ENCODE measurements around the gene CHI3L1.

CHI3L1 gene

DNA sequence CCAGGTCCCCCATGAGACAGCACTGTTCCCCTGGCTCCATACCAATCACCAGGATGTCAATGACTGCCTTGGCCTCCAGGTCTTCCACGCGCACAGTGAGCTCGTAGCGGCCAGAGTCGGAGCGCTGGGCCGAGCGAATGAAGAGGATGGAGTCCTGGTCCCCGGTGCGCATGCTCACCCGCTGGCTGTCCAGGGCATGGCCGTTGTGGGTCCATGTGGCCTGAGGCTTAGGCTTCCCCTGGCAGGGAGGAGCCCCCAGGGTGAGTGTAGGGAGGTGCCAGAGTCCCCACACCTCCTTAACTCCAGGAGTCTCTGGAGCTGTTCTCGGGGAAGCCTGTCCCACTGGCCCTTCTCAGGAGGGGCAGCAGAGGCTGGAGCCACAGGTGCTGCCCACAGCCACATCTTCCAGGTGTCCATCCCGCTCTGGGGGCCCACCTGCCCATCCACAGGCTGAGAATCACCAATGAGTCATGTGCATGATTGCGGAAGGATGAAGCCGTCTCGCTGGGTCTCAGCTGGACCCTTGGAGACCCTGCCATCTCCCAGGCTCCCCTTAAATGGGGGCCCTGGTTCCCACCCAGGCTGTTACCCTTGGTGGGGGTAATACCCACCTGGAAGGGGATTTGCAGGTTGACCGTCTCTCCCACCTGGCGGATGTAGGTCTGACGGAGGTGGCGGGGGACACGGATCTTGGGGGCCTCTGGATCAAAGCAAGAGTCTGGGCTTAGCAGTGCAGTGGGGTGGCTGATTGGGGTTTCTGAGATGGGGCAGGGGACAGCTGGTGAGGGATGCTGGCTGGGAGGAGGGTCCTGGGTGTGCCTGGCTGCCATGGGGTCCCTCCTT, 14.9 kb downstream of the CHI3L1 start:
- Histone ChIP-seq H3K27ac (no peak overlapping the region), H3K4me3 (no peak overlapping the region)

DNA sequence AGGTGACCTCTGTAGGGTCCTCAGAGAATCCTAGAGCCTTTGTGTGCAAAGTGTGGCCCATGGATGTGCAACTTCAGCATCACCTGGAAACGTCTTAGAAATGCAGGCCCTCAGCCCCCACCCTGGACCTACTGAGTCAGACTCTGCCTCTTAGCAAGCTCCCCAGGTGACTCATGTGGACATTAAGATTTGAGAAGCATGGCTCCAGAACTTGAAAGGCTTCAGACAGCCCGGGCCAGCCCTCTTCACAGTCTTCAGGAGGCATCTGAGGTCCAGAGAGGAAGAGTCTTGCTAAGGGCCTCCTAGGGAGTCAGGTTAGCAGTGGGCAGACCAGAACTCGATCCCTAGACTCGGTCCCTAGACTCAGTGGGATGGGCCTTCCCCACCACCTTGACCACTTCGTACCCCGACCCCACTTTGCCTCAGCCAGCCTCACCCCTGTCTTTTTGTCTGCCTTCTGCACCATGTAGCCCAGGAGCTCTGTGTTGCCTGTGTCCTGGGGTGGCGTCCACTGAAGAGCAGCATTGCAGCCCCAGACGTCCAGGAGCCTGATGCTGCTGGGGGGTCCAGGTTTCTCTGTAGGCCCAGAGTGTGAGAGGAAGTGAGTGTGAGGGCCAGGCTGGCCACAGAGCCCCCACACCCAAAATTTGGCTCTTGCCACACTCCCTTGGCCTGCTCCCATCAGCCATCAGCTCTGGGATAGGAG, 15.7 kb downstream of the CHI3L1 start:
- H3K27ac ChIP-seq = no peak overlapping the region

DNA sequence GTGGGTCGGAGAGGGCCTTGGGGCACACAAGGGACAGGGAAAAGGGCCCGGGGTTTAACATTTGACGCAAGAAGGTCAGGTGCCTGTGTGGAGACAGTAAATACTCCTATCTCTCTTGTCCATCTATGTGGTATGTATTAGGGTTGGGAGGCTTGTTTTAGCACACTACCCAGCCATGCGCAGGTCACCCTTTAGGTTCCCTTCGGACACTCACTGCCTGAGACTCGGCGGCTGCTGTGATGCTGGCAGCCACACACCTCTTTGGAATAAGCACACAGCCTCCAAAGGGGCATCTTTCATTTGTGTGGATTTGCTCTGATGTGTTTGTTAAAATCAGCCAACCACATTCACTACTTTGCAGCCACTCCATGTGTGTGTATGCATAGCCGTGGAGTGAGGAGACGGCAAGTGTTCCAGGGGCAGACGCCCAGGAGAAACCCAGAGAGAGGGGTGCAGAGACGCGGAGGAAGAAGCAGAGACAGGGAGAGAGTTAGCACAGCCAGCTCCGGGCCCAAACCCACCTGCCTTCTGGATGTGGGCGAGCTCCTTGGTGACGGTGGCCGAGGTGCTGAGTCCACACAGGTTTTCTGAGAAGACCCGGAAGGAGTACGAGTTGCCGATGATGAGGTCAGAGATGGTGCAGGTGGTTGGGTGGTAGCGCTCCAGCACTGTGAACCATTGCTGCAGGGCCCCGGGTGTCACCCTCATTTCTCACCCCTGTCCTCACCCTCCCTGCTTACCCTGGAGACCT, 16.6 kb downstream of the CHI3L1 start:
- H3K27ac ChIP-seq = no peak overlapping the region
- H3K4me3 ChIP-seq = no peak overlapping the region

More for the DNA sequence above, 15.7 kb downstream of the CHI3L1 start:
- H3K4me3 ChIP-seq = no peak overlapping the region

DNA sequence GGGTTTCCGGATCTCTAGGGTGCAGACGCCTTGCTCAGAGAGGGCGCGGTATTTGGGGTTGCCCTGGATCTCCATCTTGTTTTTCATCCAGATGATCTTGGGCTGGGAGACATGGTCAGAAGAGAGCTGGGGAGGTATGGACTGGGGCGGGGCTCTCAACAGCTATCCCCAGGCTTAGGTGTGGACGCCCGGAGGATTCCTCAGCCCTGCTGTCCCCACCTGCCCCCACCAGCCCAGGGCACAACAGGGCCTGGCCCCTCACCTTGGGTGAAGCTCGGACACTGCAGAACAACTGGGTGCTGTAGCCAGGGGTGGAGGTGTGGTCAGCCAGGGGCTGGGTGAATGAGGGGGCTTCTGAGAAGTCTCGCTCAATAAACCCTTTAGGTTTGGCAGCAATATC, 17.5 kb downstream of the CHI3L1 start:
- Histone ChIP-seq H3K4me3 (no peak overlapping the region), H3K27ac (no peak overlapping the region)

DNA sequence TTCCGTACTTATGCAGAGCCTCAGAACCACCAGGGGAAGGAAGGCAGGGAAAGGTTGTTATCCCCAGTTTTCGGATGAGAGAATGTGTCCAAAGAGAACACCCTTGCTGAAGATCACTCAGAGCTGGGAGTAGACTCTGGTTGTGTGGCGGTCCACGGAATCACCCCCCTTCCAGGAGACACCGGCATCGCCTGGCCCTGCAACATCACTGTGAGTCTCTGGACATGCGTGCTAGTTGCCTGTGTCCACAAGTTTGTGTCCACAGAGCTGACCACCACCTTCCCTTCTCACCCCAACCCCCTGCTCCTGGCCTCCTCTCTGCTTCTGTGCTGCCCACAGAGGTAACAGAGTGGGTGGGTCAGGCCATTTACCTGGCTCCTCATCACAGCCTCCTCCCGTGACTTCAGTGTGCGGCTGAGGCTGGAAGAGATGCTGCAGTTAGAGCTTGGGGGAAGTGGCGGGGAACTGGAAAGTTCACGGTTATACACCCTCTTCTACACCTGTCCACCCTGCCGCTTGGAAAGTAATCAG, 18.2 kb downstream of the CHI3L1 start:
- Histone ChIP-seq H3K27ac (no peak overlapping the region), H3K4me3 (no peak overlapping the region)

DNA sequence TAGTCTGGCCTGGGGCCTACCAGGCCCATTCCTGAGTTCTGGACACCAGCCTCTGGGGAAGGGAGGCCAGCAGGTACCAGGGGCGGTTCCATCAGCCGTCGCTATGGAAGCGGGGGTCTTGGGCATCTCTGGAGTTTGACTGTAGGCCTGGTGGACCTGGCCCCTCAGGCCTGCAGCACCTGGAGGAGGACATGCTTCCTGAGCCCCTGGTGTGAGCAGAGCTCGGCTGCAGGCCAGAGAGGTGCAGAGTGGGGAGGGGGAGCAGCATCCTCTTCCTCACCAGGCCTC, 18.6 kb downstream of the CHI3L1 start:
- no peak overlapping the region for H3K4me3 ChIP-seq
- no peak overlapping the region for H3K27ac ChIP-seq

DNA sequence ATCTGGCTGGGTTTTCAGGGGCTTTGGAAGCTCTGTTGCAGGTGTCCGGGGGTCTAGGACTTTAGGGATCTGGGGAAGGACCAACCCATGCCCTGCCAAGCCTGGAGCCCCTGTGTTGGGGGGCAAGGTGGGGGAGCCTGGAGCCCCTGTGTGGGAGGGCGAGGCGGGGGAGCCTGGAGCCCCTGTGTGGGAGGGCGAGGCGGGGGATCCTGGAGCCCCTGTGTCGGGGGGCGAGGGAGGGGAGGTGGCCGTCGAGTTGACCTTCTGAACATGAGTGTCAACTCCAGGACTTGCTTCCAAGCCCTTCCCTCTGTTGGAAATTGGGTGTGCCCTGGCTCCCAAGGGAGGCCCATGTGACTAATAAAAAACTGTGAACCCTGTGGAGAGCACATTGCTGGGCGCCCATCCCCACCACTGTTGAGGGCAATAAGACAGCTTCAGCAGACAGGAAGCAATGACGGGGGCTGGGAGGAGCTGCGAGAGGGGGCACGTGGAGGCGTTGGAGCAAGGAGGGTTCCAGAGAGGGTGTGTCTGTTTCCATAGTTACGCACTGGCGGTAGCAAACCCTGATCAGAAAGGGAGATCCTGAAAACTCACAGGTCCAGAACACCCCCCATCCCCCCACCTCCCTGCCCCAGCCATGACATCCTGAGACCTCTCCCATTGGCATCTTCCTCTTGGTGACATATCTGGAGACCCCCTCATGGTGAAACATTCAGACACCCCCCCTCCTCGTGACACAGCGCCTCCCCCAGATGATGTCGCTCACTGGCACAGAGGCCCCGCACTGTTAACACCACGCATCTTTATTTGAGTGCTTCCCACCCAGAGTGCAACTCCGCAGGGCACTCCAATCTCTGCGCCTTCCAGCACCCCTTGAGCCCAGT, 19.2 kb downstream of the CHI3L1 start:
- H3K4me3 ChIP-seq = no peak overlapping the region
- no peak overlapping the region for H3K27ac ChIP-seq

DNA sequence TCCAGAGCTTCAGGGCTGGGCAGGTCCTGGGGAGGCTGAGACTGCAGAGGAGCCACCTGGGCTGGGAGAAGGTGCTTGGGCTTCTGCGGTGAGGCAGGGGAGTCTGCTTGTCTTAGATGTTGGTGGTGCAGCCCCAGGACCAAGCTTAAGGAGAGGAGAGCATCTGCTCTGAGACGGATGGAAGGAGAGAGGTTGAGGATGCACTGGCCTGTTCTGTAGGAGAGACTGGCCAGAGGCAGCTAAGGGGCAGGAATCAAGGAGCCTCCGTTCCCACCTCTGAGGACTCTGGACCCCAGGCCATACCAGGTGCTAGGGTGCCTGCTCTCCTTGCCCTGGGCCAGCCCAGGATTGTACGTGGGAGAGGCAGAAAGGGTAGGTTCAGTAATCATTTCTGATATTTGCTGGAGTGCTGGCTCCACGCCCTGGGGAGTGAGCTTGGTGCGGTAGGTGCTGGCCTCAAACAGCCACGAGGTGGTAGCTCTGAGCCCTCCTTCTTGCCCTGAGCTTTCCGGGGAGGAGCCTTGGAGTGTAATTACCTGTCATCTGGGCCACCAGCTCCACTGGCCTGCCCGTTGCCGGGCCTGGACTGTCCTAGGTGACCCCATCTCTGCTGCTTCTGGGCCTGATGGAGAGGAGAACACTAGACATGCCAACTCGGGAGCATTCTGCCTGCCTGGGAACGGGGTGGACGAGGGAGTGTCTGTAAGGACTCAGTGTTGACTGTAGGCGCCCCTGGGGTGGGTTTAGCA, 20.1 kb downstream of the CHI3L1 start:
- Histone ChIP-seq H3K4me3 (no peak overlapping the region), H3K27ac (no peak overlapping the region)

DNA sequence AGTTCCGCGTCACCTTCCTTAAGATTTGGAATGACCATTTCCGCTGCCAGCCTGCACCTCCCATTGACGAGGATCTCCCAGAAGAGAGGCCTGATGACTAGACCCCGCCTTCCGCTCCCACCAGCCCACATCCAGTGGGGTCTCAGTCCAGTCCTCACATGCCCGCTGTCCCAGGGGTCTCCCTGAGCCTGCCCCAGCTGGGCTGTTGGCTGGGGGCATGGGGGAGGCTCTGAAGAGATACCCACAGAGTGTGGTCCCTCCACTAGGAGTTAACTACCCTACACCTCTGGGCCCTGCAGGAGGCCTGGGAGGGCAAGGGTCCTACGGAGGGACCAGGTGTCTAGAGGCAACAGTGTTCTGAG, 20.7 kb downstream of the CHI3L1 start:
- H3K4me3 ChIP-seq = no peak overlapping the region
- H3K27ac ChIP-seq = no peak overlapping the region

DNA sequence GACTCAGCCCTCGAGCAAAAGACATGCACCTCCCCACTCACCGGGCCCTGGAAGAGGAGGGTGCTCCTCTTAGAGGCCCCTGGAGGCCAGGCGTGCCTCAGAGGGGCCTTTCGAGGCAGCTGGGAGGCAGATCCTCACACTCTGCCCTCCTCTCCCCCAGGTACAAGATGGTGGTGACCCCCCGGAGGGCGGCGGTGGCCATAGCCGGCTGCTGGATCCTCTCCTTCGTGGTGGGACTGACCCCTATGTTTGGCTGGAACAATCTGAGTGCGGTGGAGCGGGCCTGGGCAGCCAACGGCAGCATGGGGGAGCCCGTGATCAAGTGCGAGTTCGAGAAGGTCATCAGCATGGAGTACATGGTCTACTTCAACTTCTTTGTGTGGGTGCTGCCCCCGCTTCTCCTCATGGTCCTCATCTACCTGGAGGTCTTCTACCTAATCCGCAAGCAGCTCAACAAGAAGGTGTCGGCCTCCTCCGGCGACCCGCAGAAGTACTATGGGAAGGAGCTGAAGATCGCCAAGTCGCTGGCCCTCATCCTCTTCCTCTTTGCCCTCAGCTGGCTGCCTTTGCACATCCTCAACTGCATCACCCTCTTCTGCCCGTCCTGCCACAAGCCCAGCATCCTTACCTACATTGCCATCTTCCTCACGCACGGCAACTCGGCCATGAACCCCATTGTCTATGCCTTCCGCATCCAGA, 21.3 kb downstream of the CHI3L1 start:
- no peak overlapping the region for H3K27ac ChIP-seq

DNA sequence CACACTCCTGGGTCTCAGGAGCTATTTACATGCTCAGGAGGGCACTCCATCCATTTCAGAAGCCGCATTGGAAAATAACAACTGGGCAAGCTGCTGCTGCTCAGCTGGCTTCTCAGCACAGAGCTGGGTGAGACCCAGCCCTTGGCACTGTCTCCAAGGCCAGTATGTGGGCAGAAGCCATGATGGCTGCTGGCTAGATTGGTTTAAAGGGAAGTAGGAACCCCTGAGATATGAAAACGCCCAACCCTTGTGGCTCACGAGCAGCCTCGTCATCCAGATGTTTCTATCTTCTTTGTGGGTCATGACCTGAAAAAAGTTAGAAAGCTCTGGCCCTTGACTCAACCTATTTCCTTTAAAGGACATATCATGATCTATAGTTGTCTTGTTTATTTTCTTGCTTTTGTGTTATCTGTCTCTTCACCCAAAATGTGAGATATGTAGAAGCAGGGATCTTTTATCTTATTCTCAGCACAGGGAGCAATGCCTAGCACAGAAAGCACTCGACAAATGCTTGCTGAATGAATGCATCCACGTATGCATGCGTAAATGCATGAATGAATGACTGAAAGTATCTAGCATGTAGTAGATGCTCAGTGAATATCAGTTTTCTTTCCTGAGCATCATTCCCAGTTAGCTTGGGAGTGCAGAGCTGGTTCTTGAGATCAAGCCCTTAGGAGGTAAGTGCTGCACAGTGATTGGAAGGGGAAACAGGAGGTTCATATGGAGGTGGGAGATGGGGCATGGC, 22.4 kb downstream of the CHI3L1 start:
- Histone ChIP-seq H3K27ac (no peak overlapping the region), H3K4me3 (no peak overlapping the region)

More for the DNA sequence above, 21.3 kb downstream of the CHI3L1 start:
- H3K4me3 ChIP-seq = no peak overlapping the region

DNA sequence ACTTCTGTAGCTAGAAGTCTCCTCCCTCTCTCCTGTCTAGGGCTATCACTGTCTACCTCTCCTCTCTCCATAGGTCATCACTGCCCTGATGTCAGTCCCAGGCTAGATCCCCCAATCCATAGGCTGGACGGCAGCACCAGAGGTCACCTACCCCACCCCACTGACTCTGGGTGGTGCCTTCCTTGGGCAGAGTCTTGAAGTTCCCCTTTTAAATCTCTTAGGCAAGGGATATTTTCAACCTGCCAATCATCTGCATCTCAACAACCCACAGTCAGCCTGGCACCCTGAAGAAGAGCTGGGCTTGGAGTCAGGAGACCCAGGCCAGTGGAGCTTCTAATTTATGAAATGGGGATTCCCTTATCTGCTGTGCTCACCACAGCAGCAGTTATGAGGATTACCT, 24.1 kb downstream of the CHI3L1 start:
- Histone ChIP-seq H3K4me3 (no peak overlapping the region), H3K27ac (no peak overlapping the region)

DNA sequence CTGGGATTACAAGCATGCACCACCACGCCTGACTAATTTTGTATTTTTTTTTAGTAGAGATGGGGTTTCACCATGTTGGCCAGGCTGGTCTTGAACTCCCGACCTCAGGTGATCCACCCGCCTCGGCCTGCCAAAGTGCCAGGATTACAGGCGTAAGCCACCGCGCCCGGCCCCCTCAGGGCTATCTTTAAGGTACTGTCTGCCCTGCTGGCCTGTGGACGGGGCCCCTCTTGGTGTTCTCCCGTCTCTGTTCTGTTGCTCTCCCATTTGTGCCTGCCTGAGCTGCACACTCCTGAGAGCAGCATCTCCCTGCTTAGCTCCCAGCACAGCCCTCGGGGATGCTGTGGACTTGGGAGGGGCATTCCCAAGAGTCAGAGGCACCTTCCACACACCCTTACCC, 24.8 kb downstream of the CHI3L1 start:
- Histone ChIP-seq H3K27ac (no peak overlapping the region), H3K4me3 (no peak overlapping the region)

DNA sequence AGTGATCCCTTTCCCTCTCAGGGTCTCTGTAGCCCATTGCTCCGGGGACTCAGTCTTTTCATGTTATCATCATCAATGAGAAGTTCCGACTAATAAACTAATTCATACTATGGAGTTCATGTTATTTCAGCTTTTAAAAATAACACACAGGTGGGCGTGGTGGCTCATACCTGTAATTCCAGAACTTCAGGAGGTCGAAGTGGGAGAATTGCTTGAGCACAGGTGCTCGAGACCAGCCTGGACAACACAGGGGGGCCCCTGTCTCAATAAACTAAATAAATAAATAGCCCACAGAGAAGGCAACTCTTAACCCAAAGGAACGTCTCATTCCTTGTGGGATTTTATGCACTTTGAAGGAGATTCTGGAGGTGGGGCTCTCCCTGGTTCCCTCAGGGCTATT, 25.3 kb downstream of the CHI3L1 start:
- Histone ChIP-seq H3K4me3 (no peak overlapping the region), H3K27ac (no peak overlapping the region)

DNA sequence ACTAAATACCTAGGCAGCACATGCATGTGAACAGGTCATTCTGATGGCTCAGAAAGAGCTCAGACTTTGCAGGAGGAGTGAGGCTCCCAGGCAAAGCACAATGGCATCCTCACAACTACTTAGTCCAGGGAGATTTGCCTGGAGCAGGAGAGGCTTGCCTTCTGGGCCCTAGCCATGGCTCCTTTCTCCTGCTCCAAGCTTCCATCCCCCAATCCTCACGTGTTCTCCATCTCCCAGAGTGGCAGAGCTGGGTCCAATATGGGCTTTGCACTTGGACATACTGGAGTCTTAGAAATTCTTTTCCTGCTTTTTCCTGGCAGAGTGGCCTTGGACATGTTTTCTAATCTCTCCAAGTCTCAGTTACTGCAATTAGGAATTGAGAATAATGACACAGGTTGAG, 26.7 kb downstream of the CHI3L1 start:
- Histone ChIP-seq H3K27ac (no peak overlapping the region), H3K4me3 (no peak overlapping the region)

DNA sequence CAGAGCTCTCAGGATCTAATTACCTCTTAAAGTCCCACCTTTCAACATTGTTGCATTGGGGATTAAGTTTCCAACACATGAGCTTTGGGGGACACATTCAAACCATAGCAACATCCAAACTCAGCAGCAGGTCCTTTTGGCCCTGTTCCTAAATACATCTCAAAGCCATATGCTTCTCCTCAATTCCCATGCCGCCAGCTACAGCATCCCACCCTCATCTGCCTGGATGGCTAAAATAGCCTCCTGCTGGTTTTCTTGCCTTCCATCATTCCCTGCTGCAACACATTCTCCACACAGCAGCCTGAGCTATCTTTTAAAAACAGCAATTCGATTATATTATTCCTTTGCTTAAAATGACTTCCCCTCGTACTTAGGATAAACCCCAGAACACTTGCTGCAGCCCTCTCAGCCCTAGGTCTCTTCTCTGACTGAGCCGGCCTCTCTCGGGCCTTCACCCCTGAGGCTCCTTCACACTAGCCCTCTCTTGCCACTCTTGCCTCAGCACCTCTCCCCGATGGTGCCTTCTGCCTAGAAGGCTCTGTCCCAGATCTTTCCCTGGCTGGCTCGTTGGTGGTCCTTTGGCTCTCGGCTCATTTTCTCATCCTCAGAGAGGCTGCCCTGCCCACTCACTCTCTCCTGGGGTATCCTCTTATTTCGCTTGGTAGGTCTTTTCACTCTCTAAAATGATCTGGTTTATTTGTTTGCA, 27.4 kb downstream of the CHI3L1 start:
- Histone ChIP-seq H3K4me3 (no peak overlapping the region), H3K27ac (no peak overlapping the region)

DNA sequence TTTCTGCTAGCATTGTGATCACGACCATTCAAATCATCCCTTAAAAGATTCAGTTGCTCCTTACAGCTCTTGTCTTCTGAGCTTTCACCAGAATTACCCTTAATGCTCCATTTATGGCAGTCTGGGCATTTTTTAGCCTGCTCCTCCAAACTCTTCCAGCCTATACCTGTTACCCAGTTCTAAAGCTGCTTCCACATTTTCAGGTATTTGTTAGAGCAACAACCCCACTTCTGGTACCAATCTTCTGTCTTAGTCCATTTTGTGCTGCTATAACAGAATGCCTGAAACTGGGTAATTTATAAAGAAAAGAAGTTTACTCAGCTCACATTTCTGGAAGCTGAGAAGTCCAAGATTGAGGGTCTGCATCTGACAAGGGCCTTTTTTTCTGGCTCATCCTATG, 28.1 kb downstream of the CHI3L1 start:
- no peak overlapping the region for H3K27ac ChIP-seq
- H3K4me3 ChIP-seq = no peak overlapping the region
